ENCODE data around the gene SLC51A.

- TF ChIP-seq EZH2 (IDR thresholded peaks at IDR 0.05; ENCODE audit: insufficient read depth, poor library complexity, severe bottlenecking) (no peak), EZH2phosphoT487 (IDR thresholded peaks at IDR 0.05; ENCODE audit: insufficient read depth, low read depth) (no peak)
These were observed 35.6 kb downstream of the SLC51A start for GRCh38 chr3:196251918-196252317.

Data from GM23248 (cell line).